Tibial nerve (tissue), 4 donors: ENCODE results near the gene KLLN. TPM values are rescaled to one million over a fixed set of nuclear protein-coding genes. Genes with fewer than 3 reads are reported as not detected.
A peak's percentile ranks its signal among the peaks of the same experiment; 100 is the strongest.

Source experiments
- DNase-seq, 2 donors: peaks; one replicate each; pipeline ENCODE4 v3.0.0-alpha.2; 2019; ENCODE audit warnings: low spot score in 2 of 2
- H3K27ac ChIP-seq, 4 donors: fragments of 200-600 bp; sonication (generic) in 3 of 4; one replicate each; pipeline ENCODE4 v1.5.1; 2017 to 2019; ENCODE audit warnings: mild to moderate bottlenecking in 1 of 4
- H3K27me3 ChIP-seq, 2 donors: fragments of 200-600 bp; sonication (generic) in 1 of 2; one replicate each; pipeline versions ENCODE4 v1.5.1 to v1.6.0; 2017 to 2019
- H3K36me3 ChIP-seq, 3 donors: fragments of 200-600 bp; sonication (generic); one replicate each; pipeline ENCODE4 v1.5.1; 2018 to 2019
- H3K4me1 ChIP-seq, 4 donors: fragments of 200-600 bp; sonication (generic) in 3 of 4; one replicate each; pipeline ENCODE4 v1.5.1; 2017 to 2019
- H3K4me3 ChIP-seq, 4 donors: fragments of 200-600 bp; sonication (generic) in 3 of 4; one replicate each; pipeline ENCODE4 v1.5.1; 2017 to 2019; ENCODE audit warnings: mild to moderate bottlenecking in 1 of 4, moderate library complexity in 1 of 4
- H3K9me3 ChIP-seq, 4 donors: fragments of 200-600 bp; sonication (generic) in 3 of 4; one replicate each; pipeline ENCODE4 v1.5.1; 2017 to 2019
- EP300 ChIP-seq, 2 donors: sonication (generic); formaldehyde crosslinking; IDR thresholded peaks; one replicate each; pipeline ENCODE4 v1.6.1; 2017; ENCODE audit warnings: antibody characterized with exemption in 2 of 2, mild to moderate bottlenecking in 1 of 2
- POLR2A ChIP-seq, 2 donors: fragments of 450-650 bp; IDR thresholded peaks; one replicate each; pipeline ENCODE4 v1.6.1; 2017; ENCODE audit warnings: antibody characterized with exemption in 2 of 2, mild to moderate bottlenecking in 2 of 2, moderate library complexity in 2 of 2
- WGBS, 2 donors: methylation state at CpG; one replicate each; pipeline ENCODE4 v1.1.5; 2018; 5-methylcytosine and 5-hydroxymethylcytosine counted together
- small RNA-seq: library from RNA; depleted of rRNA; stranded (forward); fragments of <200 nt; gene quantifications from one replicate; pipeline ENCODE3, GENCODE V24; 2016
- total RNA-seq, 4 donors: library from RNA; depleted of rRNA; stranded (reverse); fragments of >200 nt; gene quantifications; one replicate each; pipeline ENCODE4 v1.1.0, GENCODE V29; 2016
- TF ChIP-seq, protein P1 (sequence below), 5 experiments: fragments of 200-600 bp in 3 of 5; fragments of 450-650 bp in 2 of 5; sonication (generic) in 3 of 5; IDR thresholded peaks; one replicate each; pipeline ENCODE4 v1.5.1; 2016 to 2019; ENCODE audit warnings: antibody characterized with exemption in 5 of 5, mild to moderate bottlenecking in 3 of 5, moderate library complexity in 2 of 5

KLLN gene
- total RNA-seq, 4 donors from 2014 or later, result 0.78 to 2.2 (median 1.3) TPM

DNA sequence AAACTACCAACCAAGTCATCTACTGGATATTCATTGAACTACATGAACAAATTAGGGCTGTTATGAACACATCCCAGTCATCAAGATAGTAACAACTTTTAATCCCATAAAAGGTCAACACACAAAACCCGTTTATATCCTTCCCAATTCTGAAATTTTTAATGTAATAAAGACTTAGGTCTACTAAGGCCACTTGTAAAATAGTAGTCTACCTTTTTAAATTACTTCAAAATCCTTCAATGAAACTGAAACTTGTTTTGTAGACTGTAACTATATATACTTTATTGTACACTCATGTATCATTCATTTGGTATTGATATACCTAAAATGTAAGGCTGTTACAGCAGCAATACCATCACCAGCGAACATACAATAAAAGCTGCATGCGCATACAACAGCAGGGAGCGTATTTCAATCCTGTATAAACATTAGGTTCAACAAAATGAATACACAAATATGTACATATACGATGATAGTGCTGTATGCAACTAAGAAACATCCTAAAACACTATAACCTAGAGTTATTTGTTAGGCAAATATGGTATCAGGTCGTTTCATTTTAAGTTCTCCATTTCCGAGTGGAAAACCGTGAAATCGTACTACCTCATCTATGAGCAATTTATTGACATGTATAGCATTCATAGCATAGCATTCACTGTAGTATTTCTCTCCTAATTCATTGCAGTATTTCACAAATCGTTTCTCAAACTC lies 46.3 kb downstream of the KLLN start:
- TF ChIP-seq, protein P1, sequence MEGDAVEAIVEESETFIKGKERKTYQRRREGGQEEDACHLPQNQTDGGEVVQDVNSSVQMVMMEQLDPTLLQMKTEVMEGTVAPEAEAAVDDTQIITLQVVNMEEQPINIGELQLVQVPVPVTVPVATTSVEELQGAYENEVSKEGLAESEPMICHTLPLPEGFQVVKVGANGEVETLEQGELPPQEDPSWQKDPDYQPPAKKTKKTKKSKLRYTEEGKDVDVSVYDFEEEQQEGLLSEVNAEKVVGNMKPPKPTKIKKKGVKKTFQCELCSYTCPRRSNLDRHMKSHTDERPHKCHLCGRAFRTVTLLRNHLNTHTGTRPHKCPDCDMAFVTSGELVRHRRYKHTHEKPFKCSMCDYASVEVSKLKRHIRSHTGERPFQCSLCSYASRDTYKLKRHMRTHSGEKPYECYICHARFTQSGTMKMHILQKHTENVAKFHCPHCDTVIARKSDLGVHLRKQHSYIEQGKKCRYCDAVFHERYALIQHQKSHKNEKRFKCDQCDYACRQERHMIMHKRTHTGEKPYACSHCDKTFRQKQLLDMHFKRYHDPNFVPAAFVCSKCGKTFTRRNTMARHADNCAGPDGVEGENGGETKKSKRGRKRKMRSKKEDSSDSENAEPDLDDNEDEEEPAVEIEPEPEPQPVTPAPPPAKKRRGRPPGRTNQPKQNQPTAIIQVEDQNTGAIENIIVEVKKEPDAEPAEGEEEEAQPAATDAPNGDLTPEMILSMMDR (IDR thresholded peaks at IDR 0.05), result no peak
- TF ChIP-seq EP300 (IDR thresholded peaks at IDR 0.05) (no peak), POLR2A (IDR thresholded peaks at IDR 0.05) (no peak)
- no peak for DNase-seq
- Histone ChIP-seq H3K9me3 (no peaks in the 10 kb centered on the region), H3K4me1 (peaks cover 0 to 29% (median 8%) of the 10 kb centered on the region in 4 donors), H3K27ac (peak overlapping the region in 2 of 4 donors; percentile 84 to 85), H3K36me3 (peaks cover 0 to 7% (median 0%) of the 10 kb centered on the region in 3 donors), H3K27me3 (no peaks in the 10 kb centered on the region), H3K4me3 (peak overlapping the region; percentile 64 to 85 (median 70))
- 19 to 23% methylated on average over 10 of the region's 10 CpGs for WGBS, 2 donors

GRCh38 chr10:87816163-87816897 lies 47.0 kb downstream of the KLLN start:
- WGBS, 2 donors, result 78 to 81% methylated on average over 9 of the region's 9 CpGs
- H3K27me3 ChIP-seq, result no peaks in the 10 kb centered on the region
- no peak overlapping the region for H3K4me3 ChIP-seq
- H3K4me1 ChIP-seq, result peaks cover 0 to 29% (median 8%) of the 10 kb centered on the region in 4 donors
- no peak overlapping the region for H3K27ac ChIP-seq
- H3K36me3 ChIP-seq, result peaks cover 0 to 12% (median 3%) of the 10 kb centered on the region in 3 donors
- no peaks in the 10 kb centered on the region for H3K9me3 ChIP-seq
- DNase-seq, result no peak
- TF ChIP-seq, protein P1 (IDR thresholded peaks at IDR 0.05), result no peak
- TF ChIP-seq EP300 (IDR thresholded peaks at IDR 0.05) (no peak), POLR2A (IDR thresholded peaks at IDR 0.05) (no peak)

Small RNAs within 50 kb of the gene (small RNA-seq; reads per million reads assigned to genes)
- gene RN7SL78P, result not detected

Other genes with a start within 250 kb of the KLLN start
- 10 to 100 TPM; 11.6 to 32.8 (median 19.8) TPM for gene PAPSS2, start 203.7 kb downstream of the KLLN start, total RNA-seq
- gene ATAD1, start 45.3 kb downstream of the KLLN start, total RNA-seq, result 10 to 100 TPM; 21.8 to 45.9 (median 26.9) TPM
- 100 to 1,000 TPM; 143 to 224 (median 171) TPM for gene PTEN, start 92 bp upstream of the KLLN start, total RNA-seq